OCI-LY1 (cell line): ENCODE results near the gene HBZ.

Experiments
- CTCF ChIP-seq: fragments of 200-600 bp; sonication (generic), shearing (Covaris generic); IDR thresholded peaks from 2 replicates; pipeline ENCODE4 v1.5.1; 2017; ENCODE audit warnings: mild to moderate bottlenecking, antibody characterized with exemption, low read length, moderate library complexity, mixed read lengths
- EZH2 ChIP-seq: fragments of 200-600 bp; sonication (generic), shearing (Covaris generic); IDR thresholded peaks from 2 replicates; pipeline ENCODE4 v1.8.0; 2017; ENCODE audit warnings: borderline replicate concordance, mixed run types, mild to moderate bottlenecking, antibody characterized with exemption, low read length, moderate library complexity, mixed read lengths

- TF ChIP-seq CTCF (no peak), EZH2 (no peak)
These were observed 46.9 kb upstream of the HBZ start for GRCh38 chr16:105521-105920.
